B cell (primary cell): ENCODE measurements around the gene ZFAND5. TPM values are rescaled to one million over a fixed set of nuclear protein-coding genes. Genes with fewer than 3 reads are reported as not detected.

Experiments used
- ATAC-seq: fragments of 200-7000 bp; cut with Tn5 transposase; one replicate; pipeline ENCODE4 v1.10.0; 2021; ENCODE audit warnings: low read depth, mild to moderate bottlenecking, moderate number of reproducible peaks, moderate library complexity
- CTCF ChIA-PET: fragments of 350-600 bp; sonication (Branson Sonifier 250); formaldehyde crosslinking; loops from one replicate; lab custom pipeline; 2021; ENCODE audit warnings: antibody characterized with exemption, inconsistent platforms; lab: Charles Lee
- POLR2A ChIA-PET: fragments of 350-600 bp; sonication (Branson Sonifier 250); formaldehyde crosslinking; loops from one replicate; lab custom pipeline; 2021; ENCODE audit warnings: antibody characterized with exemption; lab: Charles Lee
- DNase-seq: peaks from one replicate; pipeline ENCODE4 v3.0.0; 2013
- H2AFZ ChIP-seq: 2 replicates; pipeline ENCODE4 v1.6.1; 2012; ENCODE audit warnings: mild to moderate bottlenecking, low read depth, low read length; ENCODE audit not compliant: insufficient read depth, poor library complexity, severe bottlenecking
- H3K27ac ChIP-seq, 2 donors: 1 replicate in 1 of 2; 2 replicates in 1 of 2; pipeline ENCODE4 v1.5.1; 2012 to 2013; ENCODE audit warnings: low read length in 2 of 2, mild to moderate bottlenecking in 2 of 2, moderate library complexity in 1 of 2
- H3K27me3 ChIP-seq, 4 experiments: fragments of 200-600 bp in 1 of 4; sonication (generic) in 1 of 4; replicated peaks in 1 of 4; 1 replicate in 2 of 4; 2 replicates in 2 of 4; pipeline versions ENCODE4 v1.6.1 to v1.7.0; 2013 to 2016; ENCODE audit warnings: low read length in 3 of 4, mild to moderate bottlenecking in 2 of 4, mixed read lengths in 1 of 4, moderate library complexity in 1 of 4; ENCODE audit not compliant: insufficient read depth in 4 of 4, control insufficient read depth in 3 of 4; ENCODE audit errors: control extremely low read depth in 1 of 4
- H3K36me3 ChIP-seq, 2 experiments: replicated peaks in 1 of 2; 1 replicate in 1 of 2; 2 replicates in 1 of 2; pipeline versions ENCODE4 v1.6.1 to v1.7.1; 2013; ENCODE audit warnings: low read length in 1 of 2; ENCODE audit not compliant: insufficient read depth in 2 of 2, control insufficient read depth in 1 of 2; ENCODE audit errors: control extremely low read depth in 1 of 2, extremely low read depth in 1 of 2
- H3K4me1 ChIP-seq, 2 donors: fragments of 200-600 bp in 1 of 2; sonication (generic) in 1 of 2; 1 replicate in 1 of 2; 2 replicates in 1 of 2; pipeline versions ENCODE4 v1.5.1 to v1.6.1; 2013 to 2017; ENCODE audit warnings: low read length in 2 of 2; ENCODE audit not compliant: control insufficient read depth in 2 of 2, insufficient read depth in 2 of 2
- H3K4me2 ChIP-seq: replicated peaks from 2 replicates; pipeline ENCODE3; 2012; ENCODE audit warnings: mild to moderate bottlenecking, low read depth, low read length; ENCODE audit not compliant: poor library complexity, severe bottlenecking
- H3K4me3 ChIP-seq, 5 experiments: fragments of 200-600 bp in 1 of 5; sonication (generic) in 1 of 5; 1 replicate in 3 of 5; 2 replicates in 2 of 5; pipeline versions ENCODE4 v1.5.1 to v1.7.0; 2011 to 2016; ENCODE audit warnings: low read length in 4 of 5, mild to moderate bottlenecking in 4 of 5, low read depth in 2 of 5, control low read depth in 1 of 5, moderate library complexity in 1 of 5; ENCODE audit not compliant: insufficient read depth in 1 of 5; ENCODE audit errors: control extremely low read depth in 1 of 5, extremely low read depth in 1 of 5
- H3K79me2 ChIP-seq: fragments of 200-600 bp; sonication (generic); one replicate; pipeline ENCODE4 v1.6.0; 2016; ENCODE audit warnings: low read length; ENCODE audit not compliant: control insufficient read depth, insufficient read depth
- H3K9ac ChIP-seq: fragments of 200-600 bp; sonication (generic); 2 replicates; pipeline ENCODE4 v1.6.1; 2017; ENCODE audit warnings: mild to moderate bottlenecking, low read length, moderate library complexity
- H3K9me3 ChIP-seq, 3 donors: one replicate each; pipeline versions ENCODE4 v1.6.1 to v1.7.1; 2013; ENCODE audit warnings: low read length in 2 of 3; ENCODE audit not compliant: control insufficient read depth in 2 of 3, insufficient read depth in 1 of 3; ENCODE audit errors: control extremely low read depth in 1 of 3
- H4K20me1 ChIP-seq: 2 replicates; pipeline ENCODE4 v1.6.0; 2012; ENCODE audit warnings: mild to moderate bottlenecking, low read length; ENCODE audit not compliant: insufficient read depth, control insufficient read depth, poor library complexity, severe bottlenecking
- H3K27ac Mint-ChIP-seq: one replicate; pipeline ENCODE4 v1.8.0; 2021; ENCODE audit warnings: mixed read lengths
- H3K27me3 Mint-ChIP-seq: one replicate; pipeline ENCODE4 v1.8.0; 2021; ENCODE audit warnings: mixed read lengths
- H3K4me1 Mint-ChIP-seq: one replicate; pipeline ENCODE4 v1.8.0; 2021; ENCODE audit warnings: mixed read lengths
- H3K4me3 Mint-ChIP-seq: one replicate; pipeline ENCODE4 v1.8.0; 2021; ENCODE audit warnings: mixed read lengths
- H3K9me3 Mint-ChIP-seq: one replicate; pipeline ENCODE4 v1.8.0; 2022; ENCODE audit warnings: mixed read lengths; ENCODE audit not compliant: insufficient read depth
- CTCF ChIP-seq: fragments of 200-600 bp; IDR thresholded peaks from one replicate; pipeline ENCODE4 v1.8.0; 2022; ENCODE audit warnings: antibody characterized with exemption, mild to moderate bottlenecking
- EZH2 ChIP-seq: IDR thresholded peaks from 2 replicates; pipeline ENCODE4 v1.6.1; 2012; ENCODE audit warnings: borderline replicate concordance, low read depth, mild to moderate bottlenecking, moderate library complexity, low read length; ENCODE audit not compliant: insufficient read depth, poor library complexity, severe bottlenecking
- WGBS: methylation state at CpG from one replicate; pipeline ENCODE4 v1.1.5; 2013; ENCODE audit warnings: missing lambda C conversion rate; ENCODE audit not compliant: insufficient coverage; 5-methylcytosine and 5-hydroxymethylcytosine counted together
- intact Hi-C: fragments of 100-400 bp; cut with micrococcal nuclease; formaldehyde crosslinking; loops from one replicate; pipeline ENCODE4 v1.10.0; 2022
- polyA plus RNA-seq: library from polyadenylated mRNA; depleted of rRNA; stranded (reverse); fragments of >200 nt; gene quantifications from 2 replicates; pipeline ENCODE4 v1.2.3, GENCODE V29; 2012
- total RNA-seq, 2 donors: library from RNA; stranded (reverse); fragments of 120-200 nt in 1 of 2; gene quantifications; 1 replicate in 1 of 2; 2 replicates in 1 of 2; pipeline versions ENCODE4 v1.2.3 to v1.2.4, GENCODE V29; 2013 to 2022

Gene ZFAND5
- total and polyA plus RNA-seq, 2 donors (not counting 1 experiment from before 2014, with no cell fraction given) = 95.3 to 162 TPM

GRCh38 chr9:72407114-72407513 is 42.1 kb upstream of the ZFAND5 start:
- intact Hi-C loops = no loop called here
- WGBS = no CpG with 5 or more reads among the region's 2 CpGs
- Histone ChIP-seq H2AFZ (no peak overlapping the region), H3K36me3 (no peaks in the 10 kb centered on the region), H3K4me2 (no peak overlapping the region), H3K9me3 (no peaks in the 10 kb centered on the region), H3K27me3 (no peaks in the 10 kb centered on the region), H3K27ac (no peak overlapping the region), H3K4me3 (no peak overlapping the region), H3K79me2 (no peaks in the 10 kb centered on the region), H3K9ac (no peak overlapping the region), H3K4me1 (no peaks in the 10 kb centered on the region), H4K20me1 (no peaks in the 10 kb centered on the region)
- ChIA-PET CTCF (no interaction called here), POLR2A (no interaction called here)
- Mint-ChIP-seq H3K4me1 (no peaks in the 10 kb centered on the region), H3K27me3 (no peaks in the 10 kb centered on the region), H3K27ac (no peak overlapping the region), H3K9me3 (no peaks in the 10 kb centered on the region), H3K4me3 (no peak overlapping the region)
- no peak for TF ChIP-seq CTCF
- TF ChIP-seq EZH2 = no peak
- ATAC-seq = no peak
- DNase-seq = no peak

GRCh38 chr9:72402744-72403143 is 37.7 kb upstream of the ZFAND5 start:
- Histone ChIP-seq H3K27ac (no peak overlapping the region), H3K4me1 (no peaks in the 10 kb centered on the region), H3K79me2 (no peaks in the 10 kb centered on the region), H3K4me2 (no peak overlapping the region), H3K36me3 (no peaks in the 10 kb centered on the region), H2AFZ (no peak overlapping the region), H3K4me3 (no peak overlapping the region), H3K27me3 (no peaks in the 10 kb centered on the region), H3K9ac (no peak overlapping the region), H3K9me3 (no peaks in the 10 kb centered on the region), H4K20me1 (no peaks in the 10 kb centered on the region)
- DNase-seq = no peak
- Mint-ChIP-seq H3K4me3 (no peak overlapping the region), H3K27me3 (peaks cover 8% of the 10 kb centered on the region), H3K27ac (no peak overlapping the region), H3K9me3 (peaks cover 2% of the 10 kb centered on the region), H3K4me1 (no peaks in the 10 kb centered on the region)
- WGBS = no CpG with 5 or more reads among the region's 2 CpGs
- POLR2A ChIA-PET = interaction anchor here (0.5 kb wide), 1 partner anchor 27 kb away, joined by 3 read pairs; no protein-coding TSS in a partner anchor
- CTCF ChIA-PET = no interaction called here
- TF ChIP-seq CTCF (no peak), EZH2 (no peak)
- ATAC-seq = no peak
- intact Hi-C loops = no loop called here
